Amniotic stem cell (primary cell): ENCODE results near the gene SHISA3.

ENCODE experiments used
- DNase-seq: peaks from one replicate; lab custom pipeline; 2025; lab: John Stamatoyannopoulos, UW

The SHISA3 gene

GRCh38 chr4:42391981-42392380 lies 5.3 kb upstream of the SHISA3 start:
- DNase-seq: no peak

DNA sequence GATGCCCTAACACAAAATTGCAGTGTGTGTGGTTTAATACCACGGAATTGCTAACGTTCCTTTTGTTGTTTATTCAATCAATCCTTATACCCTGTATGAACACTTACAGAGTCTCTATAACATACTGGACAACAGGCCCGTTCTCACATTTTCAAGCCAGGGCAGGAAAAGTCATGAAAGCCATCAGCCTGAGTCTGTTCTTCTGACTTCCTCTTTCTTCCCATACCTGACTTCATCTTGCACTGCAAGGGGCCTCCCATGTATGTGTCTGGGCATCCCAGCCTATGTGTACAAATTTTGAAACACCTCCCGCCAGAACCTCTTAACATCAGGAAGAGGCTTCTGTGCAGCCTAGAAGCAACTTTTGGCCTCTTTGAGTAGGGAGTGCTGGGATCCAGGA lies 4.9 kb upstream of the SHISA3 start:
- no peak for DNase-seq

GRCh38 chr4:42395595-42395994 lies 1.7 kb upstream of the SHISA3 start:
- DNase-seq: no peak

DNA sequence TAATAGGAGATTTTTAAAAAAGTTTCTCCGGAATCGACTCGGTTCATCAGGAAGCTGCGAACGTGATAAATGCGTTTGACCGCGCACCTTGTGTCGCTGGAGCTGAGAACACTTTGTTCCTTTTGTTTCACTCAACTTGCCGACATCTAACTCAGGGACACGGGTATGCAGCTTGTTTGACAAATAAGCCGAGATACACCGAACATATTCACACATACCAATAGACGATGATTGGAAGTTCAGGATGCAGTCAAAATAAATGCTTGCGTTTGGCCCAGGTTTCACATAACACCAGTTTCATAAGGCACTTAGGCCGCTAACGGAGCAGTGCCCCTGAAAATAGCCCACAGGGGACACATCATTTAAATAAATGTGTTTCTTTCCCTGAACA lies 932 bp upstream of the SHISA3 start:
- no peak for DNase-seq

GRCh38 chr4:42397635-42398170 lies 415 bp downstream of the SHISA3 start:
- DNase-seq: no peak

GRCh38 chr4:42398171-42398870 lies 1.0 kb downstream of the SHISA3 start:
- no peak for DNase-seq

DNA sequence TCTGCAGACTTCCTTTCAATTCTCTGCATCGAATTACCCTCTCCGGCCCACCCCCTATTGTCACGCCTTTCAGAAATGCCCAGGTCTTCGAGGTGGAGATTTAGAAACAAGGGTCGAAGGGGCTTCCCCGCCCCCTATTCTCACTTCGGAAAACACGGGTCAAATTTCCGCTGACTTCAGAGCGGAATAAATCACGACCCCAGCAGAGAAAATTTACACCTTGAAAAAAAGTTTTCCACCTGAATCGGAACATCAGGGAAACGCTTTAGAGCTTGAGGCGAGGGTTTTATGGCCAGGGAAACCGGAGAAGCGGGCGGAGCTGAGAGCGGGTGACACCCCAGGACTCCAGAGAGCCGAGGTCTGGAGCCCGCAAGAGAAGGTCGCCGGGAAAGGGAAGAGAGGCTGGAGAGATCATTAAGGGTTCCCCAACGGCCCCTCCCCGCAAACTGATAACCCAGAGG lies 1.6 kb downstream of the SHISA3 start:
- no peak for DNase-seq

DNA sequence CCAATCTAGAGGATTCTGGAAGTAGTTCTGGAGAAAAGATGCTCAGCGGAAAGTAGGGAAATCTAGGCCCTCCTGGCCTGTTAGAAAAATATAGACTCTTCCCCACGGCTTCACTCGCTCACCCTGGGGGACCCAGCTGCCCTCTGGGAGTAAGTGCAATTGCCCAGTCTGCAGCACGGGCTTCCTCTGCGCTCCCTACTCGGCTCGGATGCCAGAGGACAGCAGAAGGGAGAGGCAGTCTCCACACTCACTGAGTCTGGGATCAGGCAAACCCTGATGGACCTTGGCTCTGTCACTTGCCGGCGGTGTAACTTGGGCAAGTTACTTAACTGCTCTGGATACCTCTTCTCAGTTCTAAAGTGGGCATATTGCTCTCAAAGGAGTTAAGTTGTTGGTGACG lies 2.1 kb downstream of the SHISA3 start:
- no peak for DNase-seq

DNA sequence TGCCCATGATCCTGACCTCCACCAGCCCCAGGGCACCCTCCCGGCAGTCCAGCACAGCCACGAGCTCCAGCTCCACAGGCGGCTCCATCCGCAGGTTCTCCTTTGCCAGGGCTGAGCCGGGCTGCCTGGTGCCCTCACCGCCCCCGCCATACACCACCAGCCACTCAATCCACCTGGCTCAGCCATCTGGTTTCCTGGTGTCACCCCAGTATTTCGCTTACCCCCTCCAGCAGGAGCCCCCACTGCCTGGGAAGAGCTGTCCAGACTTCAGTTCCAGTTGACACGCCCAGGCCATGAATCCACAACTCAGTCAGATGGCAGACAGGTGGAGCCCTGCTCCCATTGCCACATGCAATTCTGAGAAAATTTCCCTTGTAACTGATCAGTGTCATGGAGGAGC lies 3.9 kb downstream of the SHISA3 start:
- DNase-seq: no peak

DNA sequence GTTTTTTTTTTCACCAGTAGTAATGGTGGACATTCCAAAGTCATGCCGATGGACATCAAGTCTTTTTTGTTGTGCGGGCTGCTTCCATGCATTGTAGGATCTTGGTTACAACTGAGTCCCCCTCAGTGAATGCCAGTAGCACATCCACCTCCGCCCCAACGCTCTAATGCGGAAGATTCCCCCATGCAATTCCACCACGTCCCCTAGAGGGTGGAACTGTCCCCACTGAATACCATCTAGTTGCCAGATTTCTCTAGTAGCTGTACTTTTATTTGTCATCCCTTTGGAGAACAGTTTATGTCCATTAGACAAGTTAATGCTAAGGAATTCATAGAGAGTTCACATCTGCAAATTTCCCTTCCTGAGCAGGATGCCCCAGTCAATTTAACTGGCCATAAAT lies 6.7 kb downstream of the SHISA3 start:
- DNase-seq: no peak

- DNase-seq: no peak
Measured at GRCh38 chr4:42410446-42410845, 13.2 kb downstream of the SHISA3 start.

- DNase-seq: no peak
Measured at GRCh38 chr4:42411803-42412202, 14.5 kb downstream of the SHISA3 start.

DNA sequence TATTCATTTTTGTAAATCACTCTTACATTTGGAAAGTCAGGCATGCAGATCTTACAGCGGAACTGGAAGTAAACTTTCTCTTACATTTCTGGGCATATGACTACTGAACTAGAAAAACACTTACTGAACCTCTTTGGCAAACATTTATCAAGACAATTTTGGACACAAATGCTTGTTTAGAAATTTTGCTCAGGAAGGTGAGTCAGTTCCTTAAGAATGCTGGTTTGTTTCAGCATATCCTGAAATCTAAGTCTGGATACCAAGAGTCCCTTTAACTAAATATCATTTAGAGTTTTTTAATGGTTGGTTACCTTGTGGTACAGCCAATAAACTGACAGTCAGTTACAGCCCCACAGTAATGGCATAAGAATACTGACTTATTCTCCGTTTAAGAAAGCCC lies 15.0 kb downstream of the SHISA3 start:
- no peak for DNase-seq

DNA sequence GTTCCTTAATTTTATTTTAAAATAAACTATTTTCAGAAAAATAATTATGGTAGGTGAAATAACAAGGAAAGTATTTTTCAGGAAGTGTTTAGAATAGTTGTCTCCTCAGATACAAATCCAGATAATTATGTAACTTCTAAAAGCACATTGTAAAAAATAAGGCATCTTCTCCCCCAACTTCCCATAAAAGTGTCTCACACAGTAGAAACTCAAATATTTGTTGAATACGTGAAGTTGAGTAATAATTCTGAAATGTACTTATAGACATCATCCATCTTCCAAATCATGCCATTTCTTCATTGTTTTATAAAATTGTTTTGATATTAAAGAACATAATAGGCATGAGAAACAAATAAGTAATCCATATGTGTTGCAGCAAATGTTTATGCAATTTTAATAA lies 18.0 kb downstream of the SHISA3 start:
- DNase-seq: no peak

GRCh38 chr4:42416017-42416416 lies 18.7 kb downstream of the SHISA3 start:
- no peak for DNase-seq

DNA sequence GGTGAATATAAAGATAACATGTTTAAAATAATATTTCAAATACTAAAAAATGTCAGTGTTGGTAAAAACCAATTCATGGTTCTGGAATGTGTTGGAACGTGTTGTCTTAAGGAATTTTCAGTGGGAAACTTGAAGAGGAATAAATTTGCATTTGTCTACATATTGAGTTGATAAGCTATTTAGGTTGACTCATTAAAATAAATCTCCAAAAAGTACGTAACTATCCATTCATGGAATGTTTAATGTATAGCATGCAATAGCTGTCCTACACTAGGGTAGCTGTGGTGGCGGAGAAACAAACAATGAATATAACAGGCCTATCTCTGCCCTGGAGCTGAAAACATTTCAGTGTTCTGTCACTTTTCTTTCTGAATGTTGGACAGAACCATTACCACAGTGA lies 20.3 kb downstream of the SHISA3 start:
- no peak for DNase-seq

GRCh38 chr4:42420140-42420539 lies 22.9 kb downstream of the SHISA3 start:
- DNase-seq: no peak

- DNase-seq: no peak
Measured at GRCh38 chr4:42425146-42426065, 28.1 kb downstream of the SHISA3 start.

- no peak for DNase-seq
Measured at GRCh38 chr4:42428036-42428435, 30.7 kb downstream of the SHISA3 start.

DNA sequence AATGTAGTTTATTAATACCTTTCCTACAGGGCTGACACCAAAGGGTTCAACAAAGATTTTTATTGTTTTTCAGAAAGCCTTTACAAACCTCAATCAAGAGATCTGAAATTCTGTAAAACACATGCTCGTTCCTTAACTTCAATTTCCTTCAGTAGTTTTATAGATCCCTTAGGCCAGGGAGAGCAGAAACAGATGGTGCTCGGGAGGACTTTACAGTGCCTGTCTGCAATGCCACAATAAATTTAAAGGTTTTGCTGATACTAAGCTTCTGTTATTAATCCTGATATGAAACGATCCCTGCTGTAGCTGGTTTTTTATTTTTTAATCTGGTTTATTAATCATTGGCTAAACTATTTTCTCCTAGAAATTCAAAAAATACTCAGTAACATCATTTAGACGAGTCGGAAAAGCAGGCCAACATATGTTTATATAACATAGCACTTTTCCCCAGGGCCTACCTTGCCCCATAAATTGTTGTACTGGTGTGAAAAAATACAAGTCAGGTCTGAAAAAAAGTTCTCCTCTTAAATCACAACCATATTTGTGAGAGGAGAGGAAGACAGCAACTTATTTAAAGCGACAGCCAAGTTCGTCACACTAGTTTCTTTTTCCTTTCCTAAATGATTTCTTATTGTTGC lies 39.8 kb downstream of the SHISA3 start:
- no peak for DNase-seq

DNA sequence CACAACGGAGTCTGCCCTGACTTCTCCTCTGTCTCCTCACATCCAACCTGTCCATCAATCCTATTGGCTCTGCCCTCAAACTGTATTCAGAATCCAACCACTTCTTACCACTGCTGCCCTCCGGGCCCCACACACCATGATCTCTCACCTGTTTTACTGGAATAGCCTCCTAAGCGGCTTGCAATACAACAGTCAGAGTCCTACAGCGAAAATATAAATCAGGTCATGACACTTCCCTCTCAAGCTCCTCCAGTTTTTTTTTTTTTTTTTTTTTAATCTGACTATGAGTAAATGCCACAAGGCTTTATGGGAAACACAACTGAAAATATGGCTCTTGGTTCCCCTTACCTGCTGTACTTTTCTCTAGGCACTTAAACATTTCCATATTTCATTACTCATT lies 42.8 kb downstream of the SHISA3 start:
- no peak for DNase-seq

- DNase-seq: no peak
Measured at GRCh38 chr4:42442601-42443000, 45.3 kb downstream of the SHISA3 start.

DNA sequence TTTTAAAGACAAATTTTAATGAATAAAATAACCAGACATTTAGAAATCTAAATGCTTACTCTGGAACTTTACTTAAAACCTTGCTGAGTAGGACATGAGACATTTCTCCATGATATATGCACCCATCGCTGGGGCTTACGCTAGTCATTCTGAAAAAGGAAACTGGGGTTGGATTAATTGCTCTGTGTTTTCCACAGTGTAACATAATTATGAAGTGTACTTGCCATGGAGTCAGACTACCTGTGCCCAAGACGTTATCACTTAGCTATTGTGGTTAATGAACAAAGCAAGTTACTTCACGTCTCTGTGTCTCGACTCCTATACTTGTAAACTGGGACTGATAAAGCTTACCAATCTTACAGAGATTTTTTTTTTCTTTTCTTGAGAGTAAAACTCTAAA lies 47.8 kb downstream of the SHISA3 start:
- DNase-seq: no peak
